ENCODE measurements around the gene CEP112. TPM values are rescaled to one million over a fixed set of nuclear protein-coding genes. Genes with fewer than 3 reads are reported as not detected.

The CEP112 gene
- polyA plus RNA-seq, 1 donor (not counting 4 experiments of a cell fraction or from before 2014, with no cell fraction given), result 2.6 TPM

- no peak for DNase-seq (ENCODE audit: low read depth, low spot score)
- no peaks in the 10 kb centered on the region for H3K36me3 ChIP-seq (ENCODE audit: control insufficient read depth in 2 of 2, extremely low read depth in 1 of 2, insufficient read depth in 2 of 2, low read length in 2 of 2)
- H3K4me3 ChIP-seq (ENCODE audit: control insufficient read depth in 2 of 3, extremely low read depth in 1 of 3, insufficient read depth in 2 of 3, low read depth in 1 of 3, low read length in 3 of 3), result no peak overlapping the region
- no peaks in the 10 kb centered on the region for H3K4me1 ChIP-seq (ENCODE audit: control insufficient read depth, extremely low read depth, insufficient read depth, low read length)
- H2AFZ ChIP-seq (ENCODE audit: control insufficient read depth, low read length), result no peak overlapping the region
- no peaks in the 10 kb centered on the region for H3K9me3 ChIP-seq (ENCODE audit: control insufficient read depth, low read depth, low read length)
- no peaks in the 10 kb centered on the region for H4K20me1 ChIP-seq (ENCODE audit: control insufficient read depth, extremely low read depth, insufficient read depth, low read length)
- H3K4me2 ChIP-seq (ENCODE audit: control insufficient read depth, extremely low read depth, insufficient read depth, low read depth, low read length), result no peak overlapping the region
- dilution Hi-C loops (cut with MboI; ENCODE audit: extremely low pct_ligation_motif_present, low sequenced_read_pairs), result no loop called here
- H3K27ac ChIP-seq (ENCODE audit: control insufficient read depth, insufficient read depth, low read length), result no peak overlapping the region
- no peaks in the 10 kb centered on the region for H3K9me1 ChIP-seq (ENCODE audit: control insufficient read depth, extremely low read depth, insufficient read depth, low read length)
- H3K79me2 ChIP-seq (ENCODE audit: control insufficient read depth, insufficient read depth, low read length), result no peaks in the 10 kb centered on the region
- TF ChIP-seq EZH2 (IDR thresholded peaks at IDR 0.05; ENCODE audit: low read length), result no peak
- no peaks in the 10 kb centered on the region for H3K27me3 ChIP-seq (ENCODE audit: control insufficient read depth, extremely low read depth, insufficient read depth, low read length)
- H3K9ac ChIP-seq (ENCODE audit: control insufficient read depth, extremely low read depth, insufficient read depth, low read length), result no peak overlapping the region
- FAIRE-seq, result no peak
Measured at GRCh38 chr17:65776890-65777289, 415.0 kb downstream of the CEP112 start.

GRCh38 chr17:65774787-65775186, 417.1 kb downstream of the CEP112 start:
- H3K9ac ChIP-seq (ENCODE audit: control insufficient read depth, extremely low read depth, insufficient read depth, low read length), result no peak overlapping the region
- TF ChIP-seq CTCF (optimal IDR thresholded peaks at IDR 0.05 in 1 of 3, IDR thresholded peaks at IDR 0.05 in 1 of 3, conservative IDR thresholded peaks at IDR 0.05 in 1 of 3; ENCODE audit: extremely low read depth in 1 of 3, insufficient read depth in 2 of 3, low read length in 3 of 3) (no peak), EZH2 (IDR thresholded peaks at IDR 0.05; ENCODE audit: low read length) (no peak)
- dilution Hi-C loops (cut with MboI; ENCODE audit: extremely low pct_ligation_motif_present, low sequenced_read_pairs), result no loop called here
- H3K27ac ChIP-seq (ENCODE audit: control insufficient read depth, insufficient read depth, low read length), result no peak overlapping the region
- H2AFZ ChIP-seq (ENCODE audit: control insufficient read depth, low read length), result no peak overlapping the region
- FAIRE-seq (no peak), DNase-seq (ENCODE audit: low read depth, low spot score) (no peak)
- no peaks in the 10 kb centered on the region for H3K36me3 ChIP-seq (ENCODE audit: control insufficient read depth in 2 of 2, extremely low read depth in 1 of 2, insufficient read depth in 2 of 2, low read length in 2 of 2)
- no peaks in the 10 kb centered on the region for H3K9me1 ChIP-seq (ENCODE audit: control insufficient read depth, extremely low read depth, insufficient read depth, low read length)
- no peaks in the 10 kb centered on the region for H4K20me1 ChIP-seq (ENCODE audit: control insufficient read depth, extremely low read depth, insufficient read depth, low read length)
- no peaks in the 10 kb centered on the region for H3K79me2 ChIP-seq (ENCODE audit: control insufficient read depth, insufficient read depth, low read length)
- H3K4me3 ChIP-seq (ENCODE audit: control insufficient read depth in 2 of 3, extremely low read depth in 1 of 3, insufficient read depth in 2 of 3, low read depth in 1 of 3, low read length in 3 of 3), result no peak overlapping the region
- no peaks in the 10 kb centered on the region for H3K4me1 ChIP-seq (ENCODE audit: control insufficient read depth, extremely low read depth, insufficient read depth, low read length)
- no peaks in the 10 kb centered on the region for H3K27me3 ChIP-seq (ENCODE audit: control insufficient read depth, extremely low read depth, insufficient read depth, low read length)
- H3K4me2 ChIP-seq (ENCODE audit: control insufficient read depth, extremely low read depth, insufficient read depth, low read depth, low read length), result no peak overlapping the region
- no peaks in the 10 kb centered on the region for H3K9me3 ChIP-seq (ENCODE audit: control insufficient read depth, low read depth, low read length)

- no peaks in the 10 kb centered on the region for H4K20me1 ChIP-seq (ENCODE audit: control insufficient read depth, extremely low read depth, insufficient read depth, low read length)
- H3K79me2 ChIP-seq (ENCODE audit: control insufficient read depth, insufficient read depth, low read length), result no peaks in the 10 kb centered on the region
- no peaks in the 10 kb centered on the region for H3K4me1 ChIP-seq (ENCODE audit: control insufficient read depth, extremely low read depth, insufficient read depth, low read length)
- TF ChIP-seq EZH2 (IDR thresholded peaks at IDR 0.05; ENCODE audit: low read length) (no peak), CTCF (optimal IDR thresholded peaks at IDR 0.05 in 1 of 3, IDR thresholded peaks at IDR 0.05 in 1 of 3, conservative IDR thresholded peaks at IDR 0.05 in 1 of 3; ENCODE audit: extremely low read depth in 1 of 3, insufficient read depth in 2 of 3, low read length in 3 of 3) (no peak)
- dilution Hi-C loops (cut with MboI; ENCODE audit: extremely low pct_ligation_motif_present, low sequenced_read_pairs), result no loop called here
- no peaks in the 10 kb centered on the region for H3K36me3 ChIP-seq (ENCODE audit: control insufficient read depth in 2 of 2, extremely low read depth in 1 of 2, insufficient read depth in 2 of 2, low read length in 2 of 2)
- no peak overlapping the region for H3K4me3 ChIP-seq (ENCODE audit: control insufficient read depth in 2 of 3, extremely low read depth in 1 of 3, insufficient read depth in 2 of 3, low read depth in 1 of 3, low read length in 3 of 3)
- H2AFZ ChIP-seq (ENCODE audit: control insufficient read depth, low read length), result no peak overlapping the region
- H3K9me1 ChIP-seq (ENCODE audit: control insufficient read depth, extremely low read depth, insufficient read depth, low read length), result no peaks in the 10 kb centered on the region
- FAIRE-seq (no peak), DNase-seq (ENCODE audit: low read depth, low spot score) (no peak)
- H3K4me2 ChIP-seq (ENCODE audit: control insufficient read depth, extremely low read depth, insufficient read depth, low read depth, low read length), result no peak overlapping the region
- no peak overlapping the region for H3K9ac ChIP-seq (ENCODE audit: control insufficient read depth, extremely low read depth, insufficient read depth, low read length)
- no peaks in the 10 kb centered on the region for H3K9me3 ChIP-seq (ENCODE audit: control insufficient read depth, low read depth, low read length)
- no peaks in the 10 kb centered on the region for H3K27me3 ChIP-seq (ENCODE audit: control insufficient read depth, extremely low read depth, insufficient read depth, low read length)
- no peak overlapping the region for H3K27ac ChIP-seq (ENCODE audit: control insufficient read depth, insufficient read depth, low read length)
Measured at GRCh38 chr17:65772989-65773388, 418.9 kb downstream of the CEP112 start.

Data from keratinocyte (primary cell).